H1 (cell line): ENCODE measurements around the gene BSG. TPM values are rescaled to one million over a fixed set of nuclear protein-coding genes. Genes with fewer than 3 reads are reported as not detected.

Experiments used
- CTCF ChIA-PET: fragments of 300-600 bp; sonication (Branson Sonifier 250); formaldehyde crosslinking; loops from one replicate; lab custom pipeline; 2021; ENCODE audit not compliant: partially characterized antibody; lab: Charles Lee
- POLR2A ChIA-PET: fragments of 300-600 bp; sonication (Branson Sonifier 250); formaldehyde crosslinking; loops from one replicate; lab custom pipeline; 2021; ENCODE audit warnings: inconsistent platforms; ENCODE audit not compliant: partially characterized antibody; lab: Charles Lee
- DNase-seq, 2 experiments: peaks; one replicate each; pipeline versions ENCODE4 v3.0.0 to v3.0.0-alpha.2; 2010 to 2022; ENCODE audit warnings: low spot score in 2 of 2, low read depth in 1 of 2, mixed read lengths in 1 of 2
- FAIRE-seq: peaks from 2 replicates; lab custom pipeline; 2011; peaks lifted over from hg19 to GRCh38; lab: Jason Lieb, UNC
- H2AFZ ChIP-seq: 2 replicates; pipeline ENCODE4 v1.8.1; 2012; ENCODE audit warnings: low read length, inconsistent platforms
- H2AK5ac ChIP-seq: 2 replicates; pipeline ENCODE4 v1.6.1; 2013; ENCODE audit warnings: low read depth, low read length
- H2BK120ac ChIP-seq: replicated peaks from 2 replicates; pipeline ENCODE3; 2013; ENCODE audit warnings: low read depth, low read length, inconsistent platforms
- H2BK12ac ChIP-seq: 2 replicates; pipeline ENCODE4 v1.6.1; 2013; ENCODE audit warnings: low read depth, low read length
- H2BK15ac ChIP-seq: 2 replicates; pipeline ENCODE4 v1.6.1; 2013; ENCODE audit warnings: low read length
- H2BK20ac ChIP-seq: 2 replicates; pipeline ENCODE4 v1.6.1; 2013; ENCODE audit warnings: low read length
- H2BK5ac ChIP-seq: 2 replicates; pipeline ENCODE4 v1.6.1; 2013; ENCODE audit warnings: low read depth, low read length
- H3K14ac ChIP-seq: 2 replicates; pipeline ENCODE4 v1.6.1; 2013; ENCODE audit warnings: inconsistent platforms; ENCODE audit not compliant: insufficient read length
- H3K18ac ChIP-seq: 2 replicates; pipeline ENCODE4 v1.6.1; 2013; ENCODE audit warnings: low read length; ENCODE audit errors: extremely low read depth
- H3K23ac ChIP-seq: 2 replicates; pipeline ENCODE4 v1.6.1; 2013; ENCODE audit warnings: inconsistent platforms; ENCODE audit not compliant: insufficient read length
- H3K23me2 ChIP-seq: 2 replicates; pipeline ENCODE4 v1.6.1; 2013; ENCODE audit warnings: low read depth, low read length
- H3K27ac ChIP-seq: 2 replicates; pipeline ENCODE4 v1.6.1; 2011; ENCODE audit warnings: low read depth, low read length, inconsistent platforms
- H3K27me3 ChIP-seq, 4 experiments: replicated peaks in 1 of 4; 1 replicate in 1 of 4; 2 replicates in 3 of 4; pipeline versions ENCODE4 v1.6.1 to v1.8.1; 2011 to 2013; ENCODE audit warnings: low read length in 3 of 4, mild to moderate bottlenecking in 3 of 4, inconsistent platforms in 2 of 4, mixed read lengths in 2 of 4, moderate library complexity in 1 of 4; ENCODE audit not compliant: control insufficient read depth in 3 of 4, insufficient read depth in 3 of 4; ENCODE audit errors: extremely low read depth in 1 of 4
- H3K36me3 ChIP-seq, 4 experiments: 2 replicates each; pipeline versions ENCODE4 v1.6.1 to v1.8.1; 2011 to 2013; ENCODE audit warnings: mild to moderate bottlenecking in 4 of 4, low read length in 3 of 4, moderate library complexity in 2 of 4, control low read depth in 1 of 4, inconsistent platforms in 1 of 4; ENCODE audit not compliant: insufficient read depth in 4 of 4, control insufficient read depth in 2 of 4
- H3K4ac ChIP-seq: replicated peaks from 2 replicates; pipeline ENCODE3; 2013; ENCODE audit warnings: low read length, low read depth, mixed read lengths, inconsistent platforms; ENCODE audit not compliant: insufficient read length
- H3K4me1 ChIP-seq, 4 experiments: replicated peaks in 1 of 4; 1 replicate in 1 of 4; 2 replicates in 3 of 4; pipeline versions ENCODE4 v1.6.1 to v1.8.1; 2011 to 2013; ENCODE audit warnings: low read length in 3 of 4, inconsistent platforms in 2 of 4, mixed read lengths in 1 of 4; ENCODE audit not compliant: insufficient read depth in 4 of 4, control insufficient read depth in 3 of 4
- H3K4me2 ChIP-seq, 2 experiments: 2 replicates each; pipeline versions ENCODE4 v1.6.1 to v1.8.1; 2011 to 2013; ENCODE audit warnings: low read depth in 2 of 2, low read length in 2 of 2, control low read depth in 1 of 2, inconsistent platforms in 1 of 2, mild to moderate bottlenecking in 1 of 2; ENCODE audit not compliant: insufficient read depth in 1 of 2
- H3K4me3 ChIP-seq, 4 experiments: fragments of 200-600, 300-600 bp in 1 of 4; sonication (generic), shearing (Covaris generic), sonication (Bioruptor Twin) in 1 of 4; 2 replicates each; pipeline versions ENCODE4 v1.5.1 to v1.8.1; 2011 to 2016; ENCODE audit warnings: low read length in 4 of 4, low read depth in 3 of 4, control low read depth in 2 of 4, inconsistent platforms in 2 of 4, mild to moderate bottlenecking in 2 of 4, mixed read lengths in 1 of 4, moderate library complexity in 1 of 4; ENCODE audit not compliant: insufficient read depth in 2 of 4; ENCODE audit errors: extremely low read depth in 1 of 4
- H3K56ac ChIP-seq: replicated peaks from 2 replicates; pipeline ENCODE3; 2013; ENCODE audit warnings: low read depth, mild to moderate bottlenecking, mixed read lengths, low read length, inconsistent platforms; ENCODE audit not compliant: insufficient read length
- H3K79me1 ChIP-seq: 2 replicates; pipeline ENCODE4 v1.6.1; 2013; ENCODE audit warnings: low read depth, low read length, control low read depth
- H3K79me2 ChIP-seq, 2 experiments: 2 replicates each; pipeline versions ENCODE4 v1.6.1 to v1.8.1; 2012 to 2013; ENCODE audit warnings: low read length in 2 of 2, mild to moderate bottlenecking in 2 of 2, inconsistent platforms in 1 of 2; ENCODE audit not compliant: insufficient read depth in 2 of 2, control insufficient read depth in 1 of 2
- H3K9ac ChIP-seq, 4 experiments: replicated peaks in 1 of 4; 1 replicate in 1 of 4; 2 replicates in 3 of 4; pipeline versions ENCODE4 v1.6.1 to v1.8.1; 2011 to 2013; ENCODE audit warnings: low read depth in 3 of 4, low read length in 3 of 4, control low read depth in 2 of 4, mild to moderate bottlenecking in 2 of 4, moderate library complexity in 2 of 4, inconsistent platforms in 1 of 4; ENCODE audit errors: extremely low read depth in 1 of 4
- H3K9me3 ChIP-seq, 2 experiments: 2 replicates each; pipeline versions ENCODE4 v1.6.1 to v1.8.1; 2012 to 2013; ENCODE audit warnings: mild to moderate bottlenecking in 2 of 2, moderate library complexity in 2 of 2, control low read depth in 1 of 2, inconsistent platforms in 1 of 2, low read depth in 1 of 2, low read length in 1 of 2, mixed read lengths in 1 of 2; ENCODE audit not compliant: insufficient read depth in 2 of 2
- H4K20me1 ChIP-seq, 2 experiments: replicated peaks in 1 of 2; 2 replicates each; pipeline versions ENCODE3 to v1.8.1; 2011 to 2013; ENCODE audit warnings: inconsistent platforms in 2 of 2, low read length in 2 of 2, mild to moderate bottlenecking in 1 of 2; ENCODE audit not compliant: insufficient read depth in 2 of 2, control insufficient read depth in 1 of 2
- H4K5ac ChIP-seq: 2 replicates; pipeline ENCODE4 v1.6.1; 2013; ENCODE audit warnings: low read length, low read depth, mixed read lengths, inconsistent platforms; ENCODE audit not compliant: insufficient read length
- H4K8ac ChIP-seq: 2 replicates; pipeline ENCODE4 v1.8.0; 2013; ENCODE audit warnings: mild to moderate bottlenecking, moderate library complexity, low read length, inconsistent platforms; ENCODE audit not compliant: insufficient read depth; ENCODE audit errors: extremely low read depth
- H4K91ac ChIP-seq: replicated peaks from 2 replicates; pipeline ENCODE3; 2013; ENCODE audit warnings: low read length, mixed read lengths, inconsistent platforms; ENCODE audit not compliant: insufficient read length
- CBX8 ChIP-seq: fragments of 300-800, 300-1000 bp; sonication (generic); IDR thresholded peaks from 2 replicates; pipeline ENCODE4 v1.7.1; 2016; ENCODE audit warnings: low read depth, low read length, borderline replicate concordance
- GTF2F1 ChIP-seq: IDR thresholded peaks from 2 replicates; pipeline ENCODE4 v1.6.1; 2012; ENCODE audit warnings: low read depth, low read length, improper control_type of control experiment, borderline replicate concordance
- KDM1A ChIP-seq: fragments of 200-600, 300-600 bp; sonication (generic); IDR thresholded peaks from 2 replicates; pipeline ENCODE4 v1.7.1; 2016; ENCODE audit warnings: mild to moderate bottlenecking, low read length, borderline replicate concordance
- WGBS, 2 experiments: shearing (Covaris generic) in 1 of 2; methylation state at CpG; one replicate each; pipeline versions ENCODE4 v1.1.6 to v1.1.7; 2013 to 2015; ENCODE audit warnings: low lambda C conversion rate in 2 of 2, mixed read lengths in 2 of 2, inconsistent platforms in 1 of 2, low coverage in 1 of 2, missing lambda C conversion rate in 1 of 2; ENCODE audit not compliant: insufficient replicate concordance in 2 of 2, insufficient coverage in 1 of 2, insufficient read length in 1 of 2; ENCODE audit errors: extremely low coverage in 1 of 2, missing lambda C conversion rate in 1 of 2; 5-methylcytosine and 5-hydroxymethylcytosine counted together
- polyA plus RNA-seq, 7 experiments: library from polyadenylated mRNA; depleted of rRNA in 3 of 7; stranded (reverse) in 5 of 7; unstranded in 2 of 7; fragments of >200 nt in 5 of 7; fragments of 200-250 nt in 2 of 7; gene quantifications; 1 replicate in 5 of 7; 2 replicates in 1 of 7; 4 replicates in 1 of 7; pipeline versions ENCODE4 v1.2.1 to v1.2.3, GENCODE V29; 2011 to 2013; ENCODE audit warnings: missing spikeins in 2 of 7, mixed read lengths in 2 of 7
- total RNA-seq: library from RNA; stranded (reverse); fragmentation: NEBNext Ultra II Directional; extraction: Animal tissue kit (Norgen Biotek cat#: 25700); gene quantifications from 2 replicates; pipeline ENCODE4 v1.2.1, GENCODE V29; 2021

BSG gene
- total and polyA plus RNA-seq, 2 of the 8 experiments (the other 6 are each of a cell fraction or from before 2014, with no cell fraction given): 726 to 1,055 TPM

GRCh38 chr19:522726-523125 is 49.7 kb upstream of the BSG start:
- H4K20me1 ChIP-seq: no peaks in the 10 kb centered on the region
- H3K4me1 ChIP-seq: peaks cover 0 to 3% (median 0%) of the 10 kb centered on the region in 4 experiments; a peak in 2 of 7 replicates
- H2BK120ac ChIP-seq: no peak overlapping the region
- ChIA-PET CTCF (interaction anchor here (0.6 to 3.5 kb wide), 5 partner anchors 12 to 1167 kb away, joined by 3 to 31 read pairs (median 4); no protein-coding TSS in a partner anchor), POLR2A (interaction anchor here (2.2 to 5.7 kb wide), 2 partner anchors 9 to 49 kb away, joined by 5 to 36 read pairs; partner anchors contain the start of genes BSG and CDC34)
- H4K8ac ChIP-seq: peak overlapping the region; percentile 51; the same call in 1 of the 2 replicates
- no peak overlapping the region for H2BK12ac ChIP-seq
- H3K4ac ChIP-seq: no peak overlapping the region
- H3K14ac ChIP-seq: no peak overlapping the region
- H3K23me2 ChIP-seq: 0 out of 2 replicates have a peak, but pooled peaks cover 2% of the 10 kb centered on the region
- DNase-seq (no peak), FAIRE-seq (no peak)
- no peak overlapping the region for H2BK15ac ChIP-seq
- H3K23ac ChIP-seq: no peak overlapping the region
- 93% methylated on average over 12 of the region's 12 CpGs; no CpG with 5 or more reads in 1 of the 2 experiments for WGBS, 2 experiments
- H3K56ac ChIP-seq: no peak overlapping the region
- peaks cover 0 to 7% (median 0%) of the 10 kb centered on the region in 4 experiments; a peak in 1 of 8 replicates for H3K36me3 ChIP-seq
- no peak overlapping the region for H2BK20ac ChIP-seq
- H3K79me2 ChIP-seq: no peaks in the 10 kb centered on the region
- H2AK5ac ChIP-seq: no peak overlapping the region
- H3K18ac ChIP-seq: no peak overlapping the region
- H2AFZ ChIP-seq: no peak overlapping the region
- H4K5ac ChIP-seq: no peak overlapping the region
- no peaks in the 10 kb centered on the region for H3K79me1 ChIP-seq
- peaks cover 0 to 5% (median 0%) of the 10 kb centered on the region in 4 experiments; a peak in 1 of 7 replicates for H3K27me3 ChIP-seq
- peaks cover 10 to 21% of the 10 kb centered on the region in 2 experiments; a peak in 2 of 4 replicates for H3K9me3 ChIP-seq
- H2BK5ac ChIP-seq: no peak overlapping the region
- H3K4me2 ChIP-seq: no peak overlapping the region
- H4K91ac ChIP-seq: no peak overlapping the region
- no peak for TF ChIP-seq KDM1A
- no peak for TF ChIP-seq GTF2F1
- no peak for TF ChIP-seq CBX8
- TF ChIP-seq, all 59 proteins: peak for 0
- no peak overlapping the region for H3K9ac ChIP-seq
- no peak overlapping the region for H3K4me3 ChIP-seq
- H3K27ac ChIP-seq: no peak overlapping the region
